ENCODE results near the gene PROCA1. TPM values are rescaled to one million over a fixed set of nuclear protein-coding genes. Genes with fewer than 3 reads are reported as not detected.

Gene PROCA1
- total and polyA plus RNA-seq, 2 of the 13 experiments (the other 11 are each of a cell fraction or from before 2014, with no cell fraction given): 0.73 to 1.5 TPM

DNA sequence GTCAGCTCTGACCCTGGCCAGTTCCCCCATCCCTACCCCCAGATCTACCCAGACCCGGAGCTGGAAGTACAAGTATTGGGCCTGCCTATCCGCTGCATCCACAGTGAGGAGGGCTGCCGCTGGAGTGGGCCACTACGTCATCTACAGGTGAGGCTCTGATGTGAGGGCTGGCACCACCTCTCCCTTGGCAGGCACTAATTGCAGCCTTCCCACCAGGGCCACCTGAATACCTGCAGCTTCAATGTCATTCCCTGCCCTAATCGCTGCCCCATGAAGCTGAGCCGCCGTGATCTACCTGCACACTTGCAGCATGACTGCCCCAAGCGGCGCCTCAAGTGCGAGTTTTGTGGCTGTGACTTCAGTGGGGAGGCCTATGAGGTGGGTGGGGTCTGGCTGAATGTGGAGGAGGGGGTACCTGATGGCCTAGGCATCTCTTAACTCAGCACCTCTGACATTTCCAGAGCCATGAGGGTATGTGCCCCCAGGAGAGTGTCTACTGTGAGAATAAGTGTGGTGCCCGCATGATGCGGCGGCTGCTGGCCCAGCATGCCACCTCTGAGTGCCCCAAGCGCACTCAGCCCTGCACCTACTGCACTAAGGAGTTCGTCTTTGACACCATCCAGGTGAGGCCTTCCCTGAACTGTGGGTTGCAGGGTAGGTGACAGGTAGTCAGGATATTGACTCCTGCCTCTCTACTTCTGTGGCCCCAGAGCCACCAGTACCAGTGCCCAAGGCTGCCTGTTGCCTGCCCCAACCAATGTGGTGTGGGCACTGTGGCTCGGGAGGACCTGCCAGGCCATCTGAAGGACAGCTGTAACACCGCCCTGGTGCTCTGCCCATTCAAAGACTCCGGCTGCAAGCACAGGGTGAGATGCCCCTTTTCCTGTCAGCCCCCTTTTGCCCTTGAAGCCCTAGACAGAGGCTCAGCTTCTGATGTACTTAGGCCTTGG is 36.4 kb upstream of the PROCA1 start:
- ATAC-seq (no peak), DNase-seq (ENCODE audit: low spot score) (no peak), FAIRE-seq (no peak)
- Histone ChIP-seq H3K27me3 (ENCODE audit: control insufficient read depth in 1 of 2, insufficient read depth in 2 of 2, low read length in 2 of 2) (no peaks in the 10 kb centered on the region; a peak in 1 of 5 replicates), H3K9me3 (ENCODE audit: low read length) (no peaks in the 10 kb centered on the region), H3K4me2 (ENCODE audit: low read depth, low read length) (no peak overlapping the region), H3K9ac (ENCODE audit: insufficient read depth, low read depth, low read length) (no peak overlapping the region), H3K79me2 (ENCODE audit: insufficient read depth, low read length) (peaks cover 33% of the 10 kb centered on the region), H4K20me1 (ENCODE audit: insufficient read depth, low read length) (peaks cover 52% of the 10 kb centered on the region), H3K4me1 (ENCODE audit: insufficient read depth, low read length) (peaks cover 51% of the 10 kb centered on the region), H3K27ac (ENCODE audit: extremely low read length, insufficient read depth, low read length) (no peak overlapping the region), H3K36me3 (replicated peaks in 1 of 2; ENCODE audit: control insufficient read depth in 1 of 2, insufficient read depth in 2 of 2, low read length in 2 of 2) (peaks cover 39 to 43% of the 10 kb centered on the region in 2 experiments), H3K4me3 (replicated peaks in 1 of 3; ENCODE audit: insufficient read depth in 1 of 3, low read depth in 2 of 3, low read length in 3 of 3) (no peak overlapping the region), H2AFZ (ENCODE audit: low read length) (no peak overlapping the region)
- POLR2A ChIA-PET: interaction anchor here (1.3 to 12.3 kb wide), 2 partner anchors 20 to 29 kb away, joined by 5 to 590 read pairs; partner anchors contain the start of genes NEK8, RPL23A and TLCD1
- no TSS peak for BruUV-seq (replicated peaks)
- in situ Hi-C loops (cut with HindIII; ENCODE audit: extremely low pct_ligation_motif_present, low pct_unique_long_range_greater_than_20kb): loop anchor here (25.0 kb wide), 1 partner anchor 364 kb away; no protein-coding TSS in a partner anchor
- WGBS (ENCODE audit: low lambda C conversion rate): 85% methylated on average over 7 of the region's 18 CpGs
- intact Hi-C loops (cut with micrococcal nuclease; ENCODE audit: unreplicated experiment): no loop called here
- CTCF ChIA-PET (ENCODE audit: low intra/inter-chr PET ratio, low total read pairs): interaction anchor here (1.3 to 4.1 kb wide), 3 partner anchors 21 to 101 kb away, joined by 4 to 142 read pairs (median 4); partner anchors contain the start of genes NEK8 and TLCD1
- TF ChIP-seq GATA4 (IDR thresholded peaks at IDR 0.05; ENCODE audit: borderline replicate concordance, low read depth) (no peak), CC2D1A (CRISPR knock-in tag; IDR thresholded peaks at IDR 0.05) (no peak), RBM22 (optimal IDR thresholded peaks at IDR 0.05; ENCODE audit: low read length) (peak; percentile 64), REPIN1 (CRISPR knock-in tag; IDR thresholded peaks at IDR 0.05; ENCODE audit: borderline replicate concordance, low read depth) (no peak), ZSCAN12 (CRISPR knock-in tag; IDR thresholded peaks at IDR 0.05) (no peak), ZNF549 (CRISPR knock-in tag; IDR thresholded peaks at IDR 0.05) (no peak), MAZ (IDR thresholded peaks at IDR 0.05; ENCODE audit: borderline replicate concordance, low read depth, low read length) (no peak), MAZ (CRISPR knock-in tag; IDR thresholded peaks at IDR 0.05; ENCODE audit: low read depth) (no peak), ZNF263 (CRISPR knock-in tag; IDR thresholded peaks at IDR 0.05) (no peak), RBFOX2 (IDR thresholded peaks at IDR 0.05; ENCODE audit: low read depth, low read length) (peak; percentile 20), HMG20A (CRISPR knock-in tag; IDR thresholded peaks at IDR 0.05; ENCODE audit: borderline replicate concordance) (no peak), AGO2 (optimal IDR thresholded peaks at IDR 0.05; ENCODE audit: low read depth, low read length) (peak; percentile 81)
- TF ChIP-seq, protein P1, sequence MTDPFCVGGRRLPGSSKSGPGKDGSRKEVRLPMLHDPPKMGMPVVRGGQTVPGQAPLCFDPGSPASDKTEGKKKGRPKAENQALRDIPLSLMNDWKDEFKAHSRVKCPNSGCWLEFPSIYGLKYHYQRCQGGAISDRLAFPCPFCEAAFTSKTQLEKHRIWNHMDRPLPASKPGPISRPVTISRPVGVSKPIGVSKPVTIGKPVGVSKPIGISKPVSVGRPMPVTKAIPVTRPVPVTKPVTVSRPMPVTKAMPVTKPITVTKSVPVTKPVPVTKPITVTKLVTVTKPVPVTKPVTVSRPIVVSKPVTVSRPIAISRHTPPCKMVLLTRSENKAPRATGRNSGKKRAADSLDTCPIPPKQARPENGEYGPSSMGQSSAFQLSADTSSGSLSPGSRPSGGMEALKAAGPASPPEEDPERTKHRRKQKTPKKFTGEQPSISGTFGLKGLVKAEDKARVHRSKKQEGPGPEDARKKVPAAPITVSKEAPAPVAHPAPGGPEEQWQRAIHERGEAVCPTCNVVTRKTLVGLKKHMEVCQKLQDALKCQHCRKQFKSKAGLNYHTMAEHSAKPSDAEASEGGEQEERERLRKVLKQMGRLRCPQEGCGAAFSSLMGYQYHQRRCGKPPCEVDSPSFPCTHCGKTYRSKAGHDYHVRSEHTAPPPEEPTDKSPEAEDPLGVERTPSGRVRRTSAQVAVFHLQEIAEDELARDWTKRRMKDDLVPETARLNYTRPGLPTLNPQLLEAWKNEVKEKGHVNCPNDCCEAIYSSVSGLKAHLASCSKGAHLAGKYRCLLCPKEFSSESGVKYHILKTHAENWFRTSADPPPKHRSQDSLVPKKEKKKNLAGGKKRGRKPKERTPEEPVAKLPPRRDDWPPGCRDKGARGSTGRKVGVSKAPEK (CRISPR knock-in tag; IDR thresholded peaks at IDR 0.05; ENCODE audit: borderline replicate concordance): no peak
- TF ChIP-seq, protein P2, sequence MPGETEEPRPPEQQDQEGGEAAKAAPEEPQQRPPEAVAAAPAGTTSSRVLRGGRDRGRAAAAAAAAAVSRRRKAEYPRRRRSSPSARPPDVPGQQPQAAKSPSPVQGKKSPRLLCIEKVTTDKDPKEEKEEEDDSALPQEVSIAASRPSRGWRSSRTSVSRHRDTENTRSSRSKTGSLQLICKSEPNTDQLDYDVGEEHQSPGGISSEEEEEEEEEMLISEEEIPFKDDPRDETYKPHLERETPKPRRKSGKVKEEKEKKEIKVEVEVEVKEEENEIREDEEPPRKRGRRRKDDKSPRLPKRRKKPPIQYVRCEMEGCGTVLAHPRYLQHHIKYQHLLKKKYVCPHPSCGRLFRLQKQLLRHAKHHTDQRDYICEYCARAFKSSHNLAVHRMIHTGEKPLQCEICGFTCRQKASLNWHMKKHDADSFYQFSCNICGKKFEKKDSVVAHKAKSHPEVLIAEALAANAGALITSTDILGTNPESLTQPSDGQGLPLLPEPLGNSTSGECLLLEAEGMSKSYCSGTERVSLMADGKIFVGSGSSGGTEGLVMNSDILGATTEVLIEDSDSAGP (CRISPR knock-in tag; IDR thresholded peaks at IDR 0.05; ENCODE audit: borderline replicate concordance): 0 out of 2 replicates have a peak, but pooled peaks have one; percentile 26
- TF ChIP-seq, protein P3, sequence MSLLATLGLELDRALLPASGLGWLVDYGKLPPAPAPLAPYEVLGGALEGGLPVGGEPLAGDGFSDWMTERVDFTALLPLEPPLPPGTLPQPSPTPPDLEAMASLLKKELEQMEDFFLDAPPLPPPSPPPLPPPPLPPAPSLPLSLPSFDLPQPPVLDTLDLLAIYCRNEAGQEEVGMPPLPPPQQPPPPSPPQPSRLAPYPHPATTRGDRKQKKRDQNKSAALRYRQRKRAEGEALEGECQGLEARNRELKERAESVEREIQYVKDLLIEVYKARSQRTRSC (CRISPR knock-in tag; IDR thresholded peaks at IDR 0.05; ENCODE audit: low read depth): no peak
- TF ChIP-seq, protein P4, sequence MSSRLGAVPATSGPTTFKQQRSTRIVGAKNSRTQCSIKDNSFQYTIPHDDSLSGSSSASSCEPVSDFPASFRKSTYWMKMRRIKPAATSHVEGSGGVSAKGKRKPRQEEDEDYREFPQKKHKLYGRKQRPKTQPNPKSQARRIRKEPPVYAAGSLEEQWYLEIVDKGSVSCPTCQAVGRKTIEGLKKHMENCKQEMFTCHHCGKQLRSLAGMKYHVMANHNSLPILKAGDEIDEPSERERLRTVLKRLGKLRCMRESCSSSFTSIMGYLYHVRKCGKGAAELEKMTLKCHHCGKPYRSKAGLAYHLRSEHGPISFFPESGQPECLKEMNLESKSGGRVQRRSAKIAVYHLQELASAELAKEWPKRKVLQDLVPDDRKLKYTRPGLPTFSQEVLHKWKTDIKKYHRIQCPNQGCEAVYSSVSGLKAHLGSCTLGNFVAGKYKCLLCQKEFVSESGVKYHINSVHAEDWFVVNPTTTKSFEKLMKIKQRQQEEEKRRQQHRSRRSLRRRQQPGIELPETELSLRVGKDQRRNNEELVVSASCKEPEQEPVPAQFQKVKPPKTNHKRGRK (CRISPR knock-in tag; IDR thresholded peaks at IDR 0.05): no peak

Measured in HepG2 (cell line).